Transverse colon (tissue), 3 donors: ENCODE results near the gene PRKAR2A.

Experiments
- POLR2A ChIP-seq: fragments of 450-650 bp; IDR thresholded peaks from one replicate; pipeline ENCODE4 v1.6.1; 2016; ENCODE audit warnings: antibody characterized with exemption, mild to moderate bottlenecking, moderate library complexity
- TF ChIP-seq, protein P1 (sequence below), 5 experiments: fragments of 200-600 bp in 3 of 5; fragments of 450-650 bp in 2 of 5; sonication (generic) in 3 of 5; IDR thresholded peaks; 1 replicate in 2 of 5; 2 replicates in 3 of 5; pipeline ENCODE4 v1.5.1; 2016 to 2017; ENCODE audit warnings: antibody characterized with exemption in 5 of 5, inconsistent platforms in 3 of 5, mild to moderate bottlenecking in 2 of 5, moderate library complexity in 1 of 5

DNA sequence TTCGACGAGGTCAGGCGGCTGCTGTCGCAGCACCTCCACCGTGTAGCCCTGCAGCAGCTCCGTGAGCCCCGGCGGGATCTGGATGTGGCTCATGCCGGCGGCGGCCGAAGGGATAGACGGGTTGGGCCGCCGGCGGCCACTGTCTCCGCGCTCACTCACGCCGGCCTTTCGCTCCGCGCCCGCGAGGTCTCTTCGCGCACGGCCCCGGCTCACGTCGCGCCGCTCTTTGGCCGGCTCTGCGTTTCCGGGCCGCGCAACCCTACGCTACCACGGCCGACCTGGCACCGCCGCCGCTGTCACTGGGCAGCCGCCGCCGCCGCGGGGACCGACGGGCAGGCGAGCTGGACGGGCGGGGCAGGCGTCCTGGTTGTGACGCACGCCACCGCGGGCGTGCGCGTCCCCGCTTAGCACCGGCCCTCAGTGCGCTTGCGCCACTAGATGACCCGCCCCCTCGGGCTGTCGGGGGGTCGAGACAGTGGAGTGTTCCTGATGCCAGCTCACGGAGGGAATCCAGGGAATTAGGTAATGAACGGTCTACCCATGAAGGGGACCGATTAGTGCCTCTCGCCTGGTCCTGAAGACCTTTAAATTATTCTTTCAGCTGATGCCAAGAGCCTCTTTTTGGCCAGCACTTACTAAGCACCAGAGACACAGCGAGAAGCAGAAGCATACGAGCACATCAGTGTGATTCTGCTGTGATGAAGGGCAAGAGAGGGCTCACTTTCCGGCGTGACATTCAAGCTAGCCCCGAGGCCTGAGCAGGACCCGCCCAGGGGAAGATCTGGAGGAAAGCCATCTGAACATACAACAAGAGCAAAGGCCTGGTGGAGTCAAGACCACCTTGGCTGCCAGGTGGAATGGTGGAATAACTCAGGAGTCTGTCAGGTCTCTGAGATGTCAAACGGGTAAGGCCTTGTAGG, at the start of gene PRKAR2A:
- TF ChIP-seq POLR2A: peak; percentile 80
- TF ChIP-seq, protein P1, sequence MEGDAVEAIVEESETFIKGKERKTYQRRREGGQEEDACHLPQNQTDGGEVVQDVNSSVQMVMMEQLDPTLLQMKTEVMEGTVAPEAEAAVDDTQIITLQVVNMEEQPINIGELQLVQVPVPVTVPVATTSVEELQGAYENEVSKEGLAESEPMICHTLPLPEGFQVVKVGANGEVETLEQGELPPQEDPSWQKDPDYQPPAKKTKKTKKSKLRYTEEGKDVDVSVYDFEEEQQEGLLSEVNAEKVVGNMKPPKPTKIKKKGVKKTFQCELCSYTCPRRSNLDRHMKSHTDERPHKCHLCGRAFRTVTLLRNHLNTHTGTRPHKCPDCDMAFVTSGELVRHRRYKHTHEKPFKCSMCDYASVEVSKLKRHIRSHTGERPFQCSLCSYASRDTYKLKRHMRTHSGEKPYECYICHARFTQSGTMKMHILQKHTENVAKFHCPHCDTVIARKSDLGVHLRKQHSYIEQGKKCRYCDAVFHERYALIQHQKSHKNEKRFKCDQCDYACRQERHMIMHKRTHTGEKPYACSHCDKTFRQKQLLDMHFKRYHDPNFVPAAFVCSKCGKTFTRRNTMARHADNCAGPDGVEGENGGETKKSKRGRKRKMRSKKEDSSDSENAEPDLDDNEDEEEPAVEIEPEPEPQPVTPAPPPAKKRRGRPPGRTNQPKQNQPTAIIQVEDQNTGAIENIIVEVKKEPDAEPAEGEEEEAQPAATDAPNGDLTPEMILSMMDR (IDR thresholded peaks at IDR 0.05): no peak
